ENCODE measurements around the gene TMEM220. TPM values are rescaled to one million over a fixed set of nuclear protein-coding genes. Genes with fewer than 3 reads are reported as not detected.

Gene TMEM220
- total and polyA plus RNA-seq, 3 donors from 2014 or later = 16.2 to 53.1 (median 22.2) TPM

GRCh38 chr17:10738521-10739258 lies 8.9 kb upstream of the TMEM220 start:
- Histone ChIP-seq H3K27ac (no peak overlapping the region), H3K4me3 (no peak overlapping the region), H3K9me3 (no peaks in the 10 kb centered on the region), H3K27me3 (no peaks in the 10 kb centered on the region), H3K4me1 (peaks cover 5% of the 10 kb centered on the region), H3K36me3 (ENCODE audit: low read depth, missing control alignments) (no peaks in the 10 kb centered on the region)
- peak; percentile 12 for DNase-seq
- TF ChIP-seq CTCF (IDR thresholded peaks at IDR 0.05) (no peak), POLR2A (IDR thresholded peaks at IDR 0.05) (no peak)
- intact Hi-C loops (cut with DNase I; ENCODE audit: low total_unique reads) = loop anchor here (5.0 kb wide), 1 partner anchor 109 kb away; no protein-coding TSS in a partner anchor
- WGBS, 2 donors = 55 to 61% methylated on average over 5 of the region's 5 CpGs

DNA sequence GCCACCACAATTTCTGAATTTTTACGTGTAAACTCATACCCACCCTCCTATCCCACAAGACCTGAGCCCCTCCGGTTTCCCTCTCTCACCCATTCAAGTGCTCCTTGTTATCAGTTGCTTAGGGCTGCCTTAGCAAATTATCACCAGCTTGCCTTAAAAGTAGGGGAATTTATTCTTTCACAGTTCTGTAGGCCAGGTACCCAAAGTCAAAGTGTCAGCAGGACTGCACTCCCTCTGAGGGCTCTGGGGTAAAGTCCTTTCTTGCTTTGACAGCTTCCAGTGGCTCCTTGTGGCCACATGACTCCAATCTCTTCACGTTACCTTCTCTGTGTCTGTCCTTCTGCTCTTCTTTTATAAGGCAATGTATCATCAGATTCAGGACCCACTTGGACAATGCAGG lies 7.9 kb upstream of the TMEM220 start:
- 88 to 92% methylated on average over 3 of the region's 3 CpGs for WGBS, 2 donors
- intact Hi-C loops (cut with DNase I; ENCODE audit: low total_unique reads) = loop anchor here (5.0 kb wide), 1 partner anchor 110 kb away; no protein-coding TSS in a partner anchor
- H3K36me3 ChIP-seq (ENCODE audit: low read depth, missing control alignments) = no peaks in the 10 kb centered on the region
- H3K27me3 ChIP-seq = no peaks in the 10 kb centered on the region
- no peak overlapping the region for H3K27ac ChIP-seq
- no peak for DNase-seq
- TF ChIP-seq POLR2A (IDR thresholded peaks at IDR 0.05) (no peak), CTCF (IDR thresholded peaks at IDR 0.05) (no peak)
- no peaks in the 10 kb centered on the region for H3K9me3 ChIP-seq
- H3K4me1 ChIP-seq = peaks cover 5% of the 10 kb centered on the region
- no peak overlapping the region for H3K4me3 ChIP-seq

GRCh38 chr17:10737168-10737622 lies 7.4 kb upstream of the TMEM220 start:
- no peak for TF ChIP-seq POLR2A (IDR thresholded peaks at IDR 0.05)
- TF ChIP-seq CTCF (IDR thresholded peaks at IDR 0.05) = peak; percentile 39 to 69 (median 62)
- DNase-seq = peak; percentile 75
- H3K4me3 ChIP-seq = no peak overlapping the region
- WGBS, 2 donors = 29 to 38% methylated on average over 6 of the region's 6 CpGs
- H3K36me3 ChIP-seq (ENCODE audit: low read depth, missing control alignments) = no peaks in the 10 kb centered on the region
- intact Hi-C loops (cut with DNase I; ENCODE audit: low total_unique reads) = loop anchor here (5.0 kb wide), 1 partner anchor 110 kb away; no protein-coding TSS in a partner anchor
- H3K9me3 ChIP-seq = no peaks in the 10 kb centered on the region
- H3K27ac ChIP-seq = no peak overlapping the region
- H3K4me1 ChIP-seq = peaks cover 5% of the 10 kb centered on the region
- no peaks in the 10 kb centered on the region for H3K27me3 ChIP-seq

- Histone ChIP-seq H3K27ac (no peak overlapping the region), H3K36me3 (ENCODE audit: low read depth, missing control alignments) (no peaks in the 10 kb centered on the region), H3K4me3 (no peak overlapping the region), H3K27me3 (no peaks in the 10 kb centered on the region), H3K4me1 (peaks cover 11% of the 10 kb centered on the region), H3K9me3 (no peaks in the 10 kb centered on the region)
- intact Hi-C loops (cut with DNase I; ENCODE audit: low total_unique reads) = loop anchor here (5.0 kb wide), 1 partner anchor 111 kb away; no protein-coding TSS in a partner anchor
- WGBS, 2 donors = 94 to 95% methylated on average over 4 of the region's 4 CpGs
- TF ChIP-seq CTCF (IDR thresholded peaks at IDR 0.05) (no peak), POLR2A (IDR thresholded peaks at IDR 0.05) (no peak)
- no peak for DNase-seq
Observed at GRCh38 chr17:10735821-10736220, 6.0 kb upstream of the TMEM220 start.
